PC-3 (cell line): ENCODE measurements around the gene TRIM45.

Experiments
- EZH2 ChIP-seq: fragments of 300-600 bp; sonication (generic); IDR thresholded peaks from one replicate; pipeline ENCODE4 v1.6.1; 2017; ENCODE audit warnings: antibody characterized with exemption, mild to moderate bottlenecking, low read length; ENCODE audit not compliant: unreplicated experiment
- EZH2phosphoT487 ChIP-seq: fragments of 300-600 bp; sonication (generic); IDR thresholded peaks from 2 replicates; pipeline ENCODE4 v1.6.1; 2018; ENCODE audit warnings: mild to moderate bottlenecking, antibody characterized with exemption, low read length, borderline replicate concordance
- TF ChIP-seq, protein P1 (sequence below): fragments of 300-600 bp; sonication (generic); conservative IDR thresholded peaks from 2 replicates; pipeline ENCODE4 v1.5.1; 2017; ENCODE audit warnings: antibody characterized with exemption, low read depth, mild to moderate bottlenecking, low read length

DNA sequence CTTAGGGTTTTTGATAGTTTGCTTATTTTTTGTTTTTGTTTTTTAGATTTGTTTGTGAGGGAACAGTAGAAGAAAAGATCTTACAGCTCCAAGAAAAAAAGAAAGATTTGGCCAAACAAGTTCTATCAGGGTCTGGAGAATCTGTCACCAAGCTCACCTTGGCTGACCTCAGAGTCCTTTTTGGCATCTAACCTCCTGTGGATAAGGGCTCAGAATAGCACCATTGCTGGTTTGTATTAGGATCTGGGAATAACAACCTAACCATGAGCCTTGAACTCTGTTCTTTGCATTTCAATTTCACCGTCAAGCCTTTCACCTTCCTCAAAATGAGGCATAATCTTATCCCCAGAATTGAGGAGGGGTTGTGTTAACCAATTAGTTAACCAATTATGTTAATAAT is 20.2 kb downstream of the TRIM45 start:
- TF ChIP-seq, protein P1, sequence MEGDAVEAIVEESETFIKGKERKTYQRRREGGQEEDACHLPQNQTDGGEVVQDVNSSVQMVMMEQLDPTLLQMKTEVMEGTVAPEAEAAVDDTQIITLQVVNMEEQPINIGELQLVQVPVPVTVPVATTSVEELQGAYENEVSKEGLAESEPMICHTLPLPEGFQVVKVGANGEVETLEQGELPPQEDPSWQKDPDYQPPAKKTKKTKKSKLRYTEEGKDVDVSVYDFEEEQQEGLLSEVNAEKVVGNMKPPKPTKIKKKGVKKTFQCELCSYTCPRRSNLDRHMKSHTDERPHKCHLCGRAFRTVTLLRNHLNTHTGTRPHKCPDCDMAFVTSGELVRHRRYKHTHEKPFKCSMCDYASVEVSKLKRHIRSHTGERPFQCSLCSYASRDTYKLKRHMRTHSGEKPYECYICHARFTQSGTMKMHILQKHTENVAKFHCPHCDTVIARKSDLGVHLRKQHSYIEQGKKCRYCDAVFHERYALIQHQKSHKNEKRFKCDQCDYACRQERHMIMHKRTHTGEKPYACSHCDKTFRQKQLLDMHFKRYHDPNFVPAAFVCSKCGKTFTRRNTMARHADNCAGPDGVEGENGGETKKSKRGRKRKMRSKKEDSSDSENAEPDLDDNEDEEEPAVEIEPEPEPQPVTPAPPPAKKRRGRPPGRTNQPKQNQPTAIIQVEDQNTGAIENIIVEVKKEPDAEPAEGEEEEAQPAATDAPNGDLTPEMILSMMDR = no peak
- TF ChIP-seq EZH2 (no peak), EZH2phosphoT487 (no peak)
